ENCODE measurements around the gene CDH24. TPM values are rescaled to one million over a fixed set of nuclear protein-coding genes. Genes with fewer than 3 reads are reported as not detected.

CDH24 gene
- total RNA-seq, 4 donors from 2014 or later: 0.36 to 1.7 (median 0.58) TPM

- peaks cover 25 to 32% of the 10 kb centered on the region in 2 donors for H3K4me1 ChIP-seq
- intact Hi-C loops (cut with DNase I; ENCODE audit: low total_unique reads): no loop called here
- no peak for TF ChIP-seq CTCF (IDR thresholded peaks at IDR 0.05 in 4 of 5, conservative IDR thresholded peaks at IDR 0.05 in 1 of 5)
- TF ChIP-seq POLR2A (IDR thresholded peaks at IDR 0.05): no peak
Observed at GRCh38 chr14:23067847-23068788, 10.8 kb upstream of the CDH24 start.

GRCh38 chr14:23066855-23067744 is 9.8 kb upstream of the CDH24 start:
- in situ Hi-C loops (cut with MboI; ENCODE audit: low sequenced_read_pairs in 4 of 4): no loop called here
- intact Hi-C loops (cut with DNase I; ENCODE audit: low total_unique reads): no loop called here
- no peak for TF ChIP-seq POLR2A (IDR thresholded peaks at IDR 0.05)
- no peak for TF ChIP-seq CTCF (IDR thresholded peaks at IDR 0.05 in 4 of 5, conservative IDR thresholded peaks at IDR 0.05 in 1 of 5)

More at GRCh38 chr14:23067847-23068788, 10.8 kb upstream of the CDH24 start:
- Histone ChIP-seq H3K27ac (peak overlapping the region in 3 of 4 donors; percentile 19 to 90 (median 88)), H3K27me3 (no peaks in the 10 kb centered on the region), H3K9me3 (no peaks in the 10 kb centered on the region), H3K4me3 (no peak overlapping the region), H3K36me3 (peaks cover under 1 to 68% of the 10 kb centered on the region in 2 donors)
- in situ Hi-C loops (cut with MboI; ENCODE audit: low sequenced_read_pairs in 4 of 4): no loop called here
- DNase-seq (no peak), ATAC-seq (no peak)

GRCh38 chr14:23066368-23066767 is 9.0 kb upstream of the CDH24 start:
- no peak for ATAC-seq
- Histone ChIP-seq H3K27ac (peak overlapping the region in 1 of 4 donors; percentile 35), H3K9me3 (no peaks in the 10 kb centered on the region), H3K27me3 (no peaks in the 10 kb centered on the region), H3K4me3 (no peak overlapping the region), H3K4me1 (peaks cover 11 to 25% of the 10 kb centered on the region in 2 donors), H3K36me3 (peaks cover 3 to 72% of the 10 kb centered on the region in 2 donors)
- intact Hi-C loops (cut with DNase I; ENCODE audit: low total_unique reads): no loop called here
- TF ChIP-seq CTCF (IDR thresholded peaks at IDR 0.05 in 4 of 5, conservative IDR thresholded peaks at IDR 0.05 in 1 of 5): no peak
- TF ChIP-seq POLR2A (IDR thresholded peaks at IDR 0.05): no peak
- DNase-seq: no peak
- in situ Hi-C loops (cut with MboI; ENCODE audit: low sequenced_read_pairs in 4 of 4): no loop called here

More at GRCh38 chr14:23066855-23067744, 9.8 kb upstream of the CDH24 start:
- Histone ChIP-seq H3K4me3 (no peak overlapping the region), H3K27me3 (no peaks in the 10 kb centered on the region), H3K36me3 (peaks cover 3 to 68% of the 10 kb centered on the region in 2 donors), H3K4me1 (peaks cover 17 to 29% of the 10 kb centered on the region in 2 donors), H3K9me3 (no peaks in the 10 kb centered on the region), H3K27ac (peak overlapping the region in 1 of 4 donors; percentile 35)
- DNase-seq: no peak
- ATAC-seq: no peak

GRCh38 chr14:23063601-23064000 is 6.3 kb upstream of the CDH24 start:
- Histone ChIP-seq H3K9me3 (no peaks in the 10 kb centered on the region), H3K4me1 (peaks cover 0 to 11% of the 10 kb centered on the region in 2 donors), H3K36me3 (peaks cover 3 to 98% of the 10 kb centered on the region in 2 donors), H3K27me3 (no peaks in the 10 kb centered on the region), H3K27ac (no peak overlapping the region), H3K4me3 (no peak overlapping the region)
- no peak for TF ChIP-seq POLR2A (IDR thresholded peaks at IDR 0.05)
- no peak for TF ChIP-seq CTCF (IDR thresholded peaks at IDR 0.05 in 4 of 5, conservative IDR thresholded peaks at IDR 0.05 in 1 of 5)
- DNase-seq (no peak), ATAC-seq (no peak)
- intact Hi-C loops (cut with DNase I; ENCODE audit: low total_unique reads): no loop called here
- in situ Hi-C loops (cut with MboI; ENCODE audit: low sequenced_read_pairs in 4 of 4): loop anchor here in 2 of 4 donors (5.0 kb wide), 1 partner anchor 71 kb away; no protein-coding TSS in a partner anchor
